ENCODE results near the gene PRKN. TPM values are rescaled to one million over a fixed set of nuclear protein-coding genes. Genes with fewer than 3 reads are reported as not detected.

Gene PRKN
- total RNA-seq, 1 experiment from 2014 or later = 2.0 TPM

- no peak overlapping the region for H2BK5ac ChIP-seq (ENCODE audit: insufficient read length, low read length)
- no peak overlapping the region for H3K14ac ChIP-seq (ENCODE audit: insufficient read depth, low read length)
- H2BK15ac ChIP-seq (ENCODE audit: low read depth, low read length) = no peak overlapping the region
- H2AFZ ChIP-seq (ENCODE audit: low read length) = no peak overlapping the region
- no peak overlapping the region for H3K18ac ChIP-seq (ENCODE audit: insufficient read length, low read depth, low read length)
- H3K27ac ChIP-seq (ENCODE audit: insufficient read length, low read depth, low read length) = peak overlapping the region; percentile 49
- no CpG with 5 or more reads among the region's 2 CpGs for WGBS (ENCODE audit: extremely low coverage, insufficient read length, low lambda C conversion rate)
- H2BK20ac ChIP-seq (ENCODE audit: low read depth, low read length, poor library complexity, severe bottlenecking) = peak overlapping the region; percentile 26
- H3K23ac ChIP-seq (ENCODE audit: insufficient read length, low read depth, low read length) = no peak overlapping the region
- no peaks in the 10 kb centered on the region for H3K23me2 ChIP-seq (ENCODE audit: insufficient read length, low read depth, low read length, poor library complexity, severe bottlenecking)
- H3K9ac ChIP-seq (ENCODE audit: extremely low read depth, insufficient read length, low read length) = no peak overlapping the region
- no peaks in the 10 kb centered on the region for H3K27me3 ChIP-seq (ENCODE audit: insufficient read depth, low read length)
- H3K4me1 ChIP-seq (ENCODE audit: insufficient read depth, low read length) = peaks cover 2% of the 10 kb centered on the region; the same call in 1 of the 2 replicates
- no peaks in the 10 kb centered on the region for H3K79me2 ChIP-seq (ENCODE audit: insufficient read depth, low read length)
- Mint-ChIP-seq H3K36me3 (ENCODE audit: insufficient read depth in 1 of 3, low read depth in 3 of 3) (peaks cover 10 to 26% (median 13%) of the 10 kb centered on the region in 3 experiments), H3K4me3 (no peak overlapping the region), H3K4me1 (peaks cover 31 to 37% of the 10 kb centered on the region in 2 experiments), H3K27me3 (ENCODE audit: low read depth) (no peaks in the 10 kb centered on the region), H3K9me3 (peaks cover 17 to 21% of the 10 kb centered on the region in 2 experiments), H3K27ac (peak overlapping the region; percentile 57 to 80 (median 77); a peak in 6 of 7 replicates)
- H3T11ph ChIP-seq (ENCODE audit: low read length) = no peak overlapping the region
- no peak overlapping the region for H2AK5ac ChIP-seq (ENCODE audit: insufficient read length, low read length)
- no peaks in the 10 kb centered on the region for H3K9me3 ChIP-seq (ENCODE audit: control insufficient read depth, low read depth, low read length)
- no peaks in the 10 kb centered on the region for H3K79me1 ChIP-seq (ENCODE audit: insufficient read depth, low read depth, low read length, poor library complexity, severe bottlenecking)
- TF ChIP-seq CTCF (conservative IDR thresholded peaks at IDR 0.05) = no peak
- H2BK120ac ChIP-seq (ENCODE audit: low read depth, low read length, poor library complexity, severe bottlenecking) = peak overlapping the region; percentile 61
- no peak overlapping the region for H4K5ac ChIP-seq (ENCODE audit: insufficient read length, low read depth, low read length)
- no peak overlapping the region for H2BK12ac ChIP-seq (ENCODE audit: insufficient read length, low read depth, low read length)
- H3K56ac ChIP-seq (ENCODE audit: insufficient read length, low read depth, low read length) = no peak overlapping the region
- no peak overlapping the region for H4K8ac ChIP-seq (replicated peaks; ENCODE audit: insufficient read length, low read depth, low read length)
- H3K4me2 ChIP-seq (ENCODE audit: insufficient read depth, insufficient read length, low read length) = no peak overlapping the region
- no peak overlapping the region; the same call in 1 of the 2 replicates for H3K4ac ChIP-seq (ENCODE audit: low read depth, low read length)
- H4K20me1 ChIP-seq (ENCODE audit: control insufficient read depth, insufficient read depth, insufficient read length) = no peaks in the 10 kb centered on the region
- no peak for DNase-seq
- no peak overlapping the region for H4K91ac ChIP-seq (ENCODE audit: insufficient read length, low read depth, low read length)
Observed at GRCh38 chr6:162438980-162439379, 288.6 kb downstream of the PRKN start.
